Endothelial cell of umbilical vein (primary cell): ENCODE data around the gene APOM. TPM values are rescaled to one million over a fixed set of nuclear protein-coding genes. Genes with fewer than 3 reads are reported as not detected.

Experiments used
- BruUV-seq: library from RNA; stranded (reverse); fragments of 400-500 nt; replicated peaks from 2 replicates; lab custom pipeline; 2021; lab: Mats Ljungman, UMichigan
- CTCF ChIA-PET: fragments of 300-600, 350-600 bp; sonication (Branson Sonifier 250); formaldehyde crosslinking; loops from one replicate; lab custom pipeline; 2021; ENCODE audit warnings: antibody characterized with exemption, inconsistent platforms; lab: Charles Lee
- POLR2A ChIA-PET: fragments of 300-600, 350-600 bp; sonication (Branson Sonifier 250); formaldehyde crosslinking; loops from one replicate; lab custom pipeline; 2021; ENCODE audit warnings: antibody characterized with exemption, inconsistent platforms; lab: Charles Lee
- DNase-seq: peaks from one replicate; pipeline ENCODE4 v3.0.0-alpha.2; 2011; ENCODE audit warnings: low read depth, low spot score
- FAIRE-seq: peaks from 2 replicates; lab custom pipeline; 2011; peaks lifted over from hg19 to GRCh38; lab: Jason Lieb, UNC
- H2AFZ ChIP-seq: 2 replicates; pipeline ENCODE4 v1.6.0; 2012; ENCODE audit warnings: low read depth, low read length, control low read depth, inconsistent platforms
- H3K27ac ChIP-seq: 2 replicates; pipeline ENCODE4 v1.5.1; 2011; ENCODE audit warnings: low read depth, mild to moderate bottlenecking, control low read depth, low read length, moderate library complexity; ENCODE audit not compliant: insufficient read depth
- H3K27me3 ChIP-seq, 2 experiments: 2 replicates each; pipeline versions ENCODE4 v1.6.0 to v1.6.1; 2011; ENCODE audit warnings: low read length in 2 of 2, mixed read lengths in 1 of 2; ENCODE audit not compliant: control insufficient read depth in 2 of 2, insufficient read depth in 2 of 2
- H3K36me3 ChIP-seq, 2 experiments: 2 replicates in 1 of 2; 3 replicates in 1 of 2; pipeline ENCODE4 v1.5.1; 2011; ENCODE audit warnings: low read length in 2 of 2, mild to moderate bottlenecking in 1 of 2, moderate library complexity in 1 of 2; ENCODE audit not compliant: control insufficient read depth in 2 of 2, insufficient read depth in 2 of 2; ENCODE audit errors: extremely low read depth in 1 of 2
- H3K4me1 ChIP-seq: 3 replicates; pipeline ENCODE4 v1.5.1; 2011; ENCODE audit warnings: mild to moderate bottlenecking, low read length; ENCODE audit not compliant: control insufficient read depth, insufficient read depth; ENCODE audit errors: extremely low read depth
- H3K4me2 ChIP-seq: 2 replicates; pipeline ENCODE4 v1.6.1; 2011; ENCODE audit warnings: low read length, control low read depth, mixed read lengths; ENCODE audit not compliant: insufficient read depth
- H3K4me3 ChIP-seq, 3 experiments: fragments of 200-600 bp in 1 of 3; sonication (generic), shearing (Covaris generic) in 1 of 3; replicated peaks in 1 of 3; 2 replicates each; pipeline ENCODE4 v1.5.1; 2011 to 2016; ENCODE audit warnings: control low read depth in 3 of 3, low read length in 3 of 3, mild to moderate bottlenecking in 2 of 3, inconsistent platforms in 1 of 3, low read depth in 1 of 3, moderate library complexity in 1 of 3; ENCODE audit not compliant: insufficient read depth in 1 of 3
- H3K79me2 ChIP-seq: 2 replicates; pipeline ENCODE4 v1.6.0; 2012; ENCODE audit warnings: low read length, inconsistent platforms; ENCODE audit not compliant: control insufficient read depth, insufficient read depth
- H3K9ac ChIP-seq: replicated peaks from 2 replicates; pipeline ENCODE3; 2011; ENCODE audit warnings: low read length, control low read depth; ENCODE audit not compliant: insufficient read depth; ENCODE audit errors: extremely low read depth
- H3K9me1 ChIP-seq: replicated peaks from 3 replicates; pipeline ENCODE4 v1.6.0; 2011; ENCODE audit warnings: mild to moderate bottlenecking, low read length; ENCODE audit not compliant: control insufficient read depth, insufficient read depth; ENCODE audit errors: extremely low read depth
- H3K9me3 ChIP-seq: replicated peaks from 2 replicates; pipeline ENCODE4 v1.5.1; 2012; ENCODE audit warnings: low read length, inconsistent platforms; ENCODE audit not compliant: control insufficient read depth, insufficient read depth
- H4K20me1 ChIP-seq: replicated peaks from 2 replicates; pipeline ENCODE3; 2011; ENCODE audit warnings: mild to moderate bottlenecking, low read length; ENCODE audit not compliant: control insufficient read depth, insufficient read depth; ENCODE audit errors: extremely low read depth
- EZH2 ChIP-seq: IDR thresholded peaks from 2 replicates; pipeline ENCODE4 v1.6.1; 2012; ENCODE audit warnings: borderline replicate concordance, low read depth, mild to moderate bottlenecking, moderate library complexity, low read length, inconsistent platforms; ENCODE audit not compliant: severe bottlenecking
- FOS ChIP-seq: IDR thresholded peaks from 2 replicates; pipeline ENCODE4 v1.6.1; 2011; ENCODE audit warnings: mild to moderate bottlenecking, low read length, moderate library complexity, borderline replicate concordance; ENCODE audit not compliant: insufficient read depth
- GATA2 ChIP-seq: IDR thresholded peaks from 2 replicates; pipeline ENCODE4 v1.7.0; 2011; ENCODE audit warnings: low read depth, mild to moderate bottlenecking, moderate library complexity, mixed read lengths, low read length; ENCODE audit not compliant: insufficient read length, insufficient read depth
- JUN ChIP-seq: IDR thresholded peaks from 2 replicates; pipeline ENCODE4 v1.6.1; 2011; ENCODE audit warnings: borderline replicate concordance, low read depth; ENCODE audit not compliant: insufficient read length, insufficient read depth
- MYC ChIP-seq: IDR thresholded peaks from one replicate; pipeline ENCODE4 v1.6.1; 2011; ENCODE audit warnings: mild to moderate bottlenecking, low read depth, low read length
- POLR2A ChIP-seq: IDR thresholded peaks from 2 replicates; pipeline ENCODE4 v1.6.1; 2012; ENCODE audit warnings: low read depth, mild to moderate bottlenecking, control low read depth, low read length
- POLR2AphosphoS5 ChIP-seq: IDR thresholded peaks from 2 replicates; pipeline ENCODE4 v1.6.1; 2012; ENCODE audit warnings: low read depth, mild to moderate bottlenecking, control low read depth, low read length, moderate library complexity; ENCODE audit not compliant: insufficient read depth
- dilution Hi-C: fragments of 300-500 bp; cut with MboI; formaldehyde crosslinking; loops from one replicate; pipeline ENCODE4 v1.15.0; 2019; ENCODE audit warnings: low sequenced_read_pairs; ENCODE audit not compliant: extremely low pct_ligation_motif_present
- intact Hi-C: fragments of 100-400 bp; cut with micrococcal nuclease; formaldehyde crosslinking; loops from one replicate; pipeline ENCODE4 v1.10.0; 2022
- polyA plus RNA-seq, 4 experiments: library from polyadenylated mRNA; depleted of rRNA in 3 of 4; stranded (reverse) in 3 of 4; unstranded in 1 of 4; fragments of >200 nt; gene quantifications; 2 replicates each; pipeline versions ENCODE4 v1.2.1 to v1.2.3, GENCODE V29; 2011 to 2012; ENCODE audit warnings: missing spikeins in 1 of 4
- total RNA-seq: library from RNA; stranded (reverse); gene quantifications from 2 replicates; pipeline ENCODE4 v1.2.3, GENCODE V29; 2021
- TF ChIP-seq, protein P1 (sequence below): IDR thresholded peaks from 2 replicates; pipeline ENCODE4 v1.6.1; 2011; ENCODE audit not compliant: insufficient read depth, insufficient read length
- TF ChIP-seq, protein P2 (sequence below), 2 donors: IDR thresholded peaks; 1 replicate in 1 of 2; 2 replicates in 1 of 2; pipeline ENCODE4 v1.5.1; 2011; ENCODE audit warnings: low read length in 2 of 2, mild to moderate bottlenecking in 2 of 2, moderate library complexity in 2 of 2, control low read depth in 1 of 2, inconsistent platforms in 1 of 2, low read depth in 1 of 2; ENCODE audit not compliant: insufficient read depth in 1 of 2; ENCODE audit errors: extremely low read depth in 1 of 2

APOM gene
- total and polyA plus RNA-seq, 2 donors (not counting 3 experiments of a cell fraction or from before 2014, with no cell fraction given): 2.5 TPM; not detected in 1

DNA sequence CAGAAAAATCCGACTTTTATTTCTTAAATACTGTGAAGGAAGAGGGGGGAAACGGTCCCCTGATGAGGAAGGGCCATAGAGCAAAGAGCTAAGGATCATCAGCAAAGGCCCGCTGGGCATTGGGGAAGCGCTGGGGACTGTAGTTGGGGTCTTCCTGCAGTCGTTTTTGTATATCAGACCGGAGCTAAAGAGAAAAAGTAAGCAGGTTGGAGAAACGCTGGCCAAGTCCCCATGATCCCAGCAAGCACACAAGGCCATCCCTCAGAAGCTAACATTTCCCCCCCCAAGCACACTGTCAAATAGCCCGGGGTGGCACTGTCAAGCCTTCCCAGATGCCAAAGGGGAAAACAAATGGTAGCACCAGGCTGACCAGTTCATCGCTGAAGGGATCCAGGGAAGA, 16.7 kb upstream of the APOM start:
- Histone ChIP-seq H3K9me3 (no peaks in the 10 kb centered on the region), H3K79me2 (no peaks in the 10 kb centered on the region), H3K27ac (no peak overlapping the region), H4K20me1 (no peaks in the 10 kb centered on the region), H3K4me1 (no peaks in the 10 kb centered on the region), H3K9me1 (no peaks in the 10 kb centered on the region), H3K36me3 (peaks cover 40 to 72% of the 10 kb centered on the region in 2 experiments), H3K4me2 (no peak overlapping the region), H3K27me3 (no peaks in the 10 kb centered on the region), H3K9ac (no peak overlapping the region), H2AFZ (no peak overlapping the region), H3K4me3 (no peak overlapping the region)
- BruUV-seq: no TSS peak
- dilution Hi-C loops: no loop called here
- TF ChIP-seq, protein P1, sequence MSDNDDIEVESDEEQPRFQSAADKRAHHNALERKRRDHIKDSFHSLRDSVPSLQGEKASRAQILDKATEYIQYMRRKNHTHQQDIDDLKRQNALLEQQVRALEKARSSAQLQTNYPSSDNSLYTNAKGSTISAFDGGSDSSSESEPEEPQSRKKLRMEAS: no peak
- TF ChIP-seq GATA2: no peak
- no peak for TF ChIP-seq EZH2
- TF ChIP-seq, protein P2, sequence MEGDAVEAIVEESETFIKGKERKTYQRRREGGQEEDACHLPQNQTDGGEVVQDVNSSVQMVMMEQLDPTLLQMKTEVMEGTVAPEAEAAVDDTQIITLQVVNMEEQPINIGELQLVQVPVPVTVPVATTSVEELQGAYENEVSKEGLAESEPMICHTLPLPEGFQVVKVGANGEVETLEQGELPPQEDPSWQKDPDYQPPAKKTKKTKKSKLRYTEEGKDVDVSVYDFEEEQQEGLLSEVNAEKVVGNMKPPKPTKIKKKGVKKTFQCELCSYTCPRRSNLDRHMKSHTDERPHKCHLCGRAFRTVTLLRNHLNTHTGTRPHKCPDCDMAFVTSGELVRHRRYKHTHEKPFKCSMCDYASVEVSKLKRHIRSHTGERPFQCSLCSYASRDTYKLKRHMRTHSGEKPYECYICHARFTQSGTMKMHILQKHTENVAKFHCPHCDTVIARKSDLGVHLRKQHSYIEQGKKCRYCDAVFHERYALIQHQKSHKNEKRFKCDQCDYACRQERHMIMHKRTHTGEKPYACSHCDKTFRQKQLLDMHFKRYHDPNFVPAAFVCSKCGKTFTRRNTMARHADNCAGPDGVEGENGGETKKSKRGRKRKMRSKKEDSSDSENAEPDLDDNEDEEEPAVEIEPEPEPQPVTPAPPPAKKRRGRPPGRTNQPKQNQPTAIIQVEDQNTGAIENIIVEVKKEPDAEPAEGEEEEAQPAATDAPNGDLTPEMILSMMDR (IDR thresholded peaks at IDR 0.05; ENCODE audit: extremely low read depth in 1 of 2, insufficient read depth in 1 of 2, low read depth in 1 of 2, low read length in 2 of 2): no peak
- no peak for TF ChIP-seq FOS
- no peak for TF ChIP-seq JUN
- no peak for TF ChIP-seq MYC
- no peak for TF ChIP-seq POLR2AphosphoS5
- no peak for TF ChIP-seq POLR2A
- ChIA-PET POLR2A (interaction anchor here (1.1 to 2.2 kb wide), 3 partner anchors 13 to 189 kb away, joined by 3 to 10 read pairs (median 4); partner anchors contain the start of genes BAG6, GPANK1 and HSPA1B), CTCF (interaction anchor here (1.2 to 2.5 kb wide), 7 partner anchors 12 to 191 kb away, joined by 3 to 10 read pairs (median 4); partner anchors contain the start of genes ATP6V1G2, BAG6 and GPANK1)
- intact Hi-C loops: no loop called here
- peak; percentile 33 for FAIRE-seq
- DNase-seq: no peak
